Measurements from ENCODE around the gene NANP.

NANP gene

GRCh38 chr20:25567286-25567685, 56.5 kb downstream of the NANP start:
- DNase-seq: no peak

GRCh38 chr20:25566821-25567220, 57.0 kb downstream of the NANP start:
- no peak for DNase-seq

- DNase-seq: no peak
Measured at GRCh38 chr20:25565578-25566157, 58.1 kb downstream of the NANP start.

- DNase-seq: no peak
Measured at GRCh38 chr20:25563876-25564275, 59.9 kb downstream of the NANP start.

- no peak for DNase-seq
Measured at GRCh38 chr20:25563362-25563761, 60.5 kb downstream of the NANP start.
